Measurements from ENCODE around the gene NEK2. TPM values are rescaled to one million over a fixed set of nuclear protein-coding genes. Genes with fewer than 3 reads are reported as not detected.

The NEK2 gene
- total RNA-seq, 2 experiments from 2014 or later = 32.3 to 38.8 TPM

DNA sequence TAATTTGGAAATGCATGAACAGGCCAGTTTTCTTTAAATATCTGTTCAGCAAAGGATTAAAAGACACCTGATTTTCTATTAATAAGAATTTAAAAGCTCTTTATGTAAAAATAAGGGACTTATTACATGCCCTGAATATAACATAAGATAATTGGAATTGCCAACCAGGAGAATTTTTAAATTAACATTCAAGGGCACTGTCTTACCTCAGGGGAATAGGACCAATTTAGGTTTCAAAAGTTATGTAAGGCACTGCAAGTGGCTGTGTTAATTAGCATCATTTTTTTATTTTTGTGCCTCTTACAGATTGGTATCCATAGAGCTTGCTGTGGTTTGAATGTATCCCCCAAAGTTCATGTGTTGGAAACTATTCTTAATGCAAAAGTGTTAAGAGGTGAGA is 1.3 kb upstream of the NEK2 start:
- POLR2A ChIA-PET = no interaction called here
- ATAC-seq = no peak
- H3K4me3 Mint-ChIP-seq = no peak overlapping the region
- DNase-seq = no peak
- peaks cover 13% of the 10 kb centered on the region for H3K4me1 Mint-ChIP-seq
- peaks cover 6% of the 10 kb centered on the region for H3K36me3 Mint-ChIP-seq (ENCODE audit: low read depth)
- H3K9me3 Mint-ChIP-seq (ENCODE audit: low read depth) = no peaks in the 10 kb centered on the region
- intact Hi-C loops (cut with DNase I, micrococcal nuclease) = no loop called here
- H3K27ac Mint-ChIP-seq = no peak overlapping the region
- CTCF ChIA-PET = interaction anchor here (0.8 to 2.5 kb wide), 4 partner anchors 9 to 779 kb away, joined by 3 to 8 read pairs (median 4); partner anchors contain the start of genes DTL and INTS7
- no peaks in the 10 kb centered on the region for H3K27me3 Mint-ChIP-seq

GRCh38 chr1:211676106-211676583 is 724 bp upstream of the NEK2 start:
- DNase-seq = no peak
- intact Hi-C loops (cut with DNase I, micrococcal nuclease) = no loop called here
- Mint-ChIP-seq H3K4me3 (peak overlapping the region; percentile 94), H3K36me3 (ENCODE audit: low read depth) (peaks cover 6% of the 10 kb centered on the region), H3K27me3 (no peaks in the 10 kb centered on the region), H3K9me3 (ENCODE audit: low read depth) (no peaks in the 10 kb centered on the region), H3K4me1 (peaks cover 12% of the 10 kb centered on the region), H3K27ac (no peak overlapping the region)
- CTCF ChIA-PET = interaction anchor here (0.7 to 2.5 kb wide), 6 partner anchors 8 to 734 kb away, joined by 3 to 8 read pairs (median 4); partner anchors contain the start of genes DTL and INTS7
- no peak for ATAC-seq
- POLR2A ChIA-PET = interaction anchor here (0.6 to 1.3 kb wide), 3 partner anchors 10 to 359 kb away, joined by 4 to 7 read pairs (median 4); partner anchors contain the start of genes DTL and INTS7

DNA sequence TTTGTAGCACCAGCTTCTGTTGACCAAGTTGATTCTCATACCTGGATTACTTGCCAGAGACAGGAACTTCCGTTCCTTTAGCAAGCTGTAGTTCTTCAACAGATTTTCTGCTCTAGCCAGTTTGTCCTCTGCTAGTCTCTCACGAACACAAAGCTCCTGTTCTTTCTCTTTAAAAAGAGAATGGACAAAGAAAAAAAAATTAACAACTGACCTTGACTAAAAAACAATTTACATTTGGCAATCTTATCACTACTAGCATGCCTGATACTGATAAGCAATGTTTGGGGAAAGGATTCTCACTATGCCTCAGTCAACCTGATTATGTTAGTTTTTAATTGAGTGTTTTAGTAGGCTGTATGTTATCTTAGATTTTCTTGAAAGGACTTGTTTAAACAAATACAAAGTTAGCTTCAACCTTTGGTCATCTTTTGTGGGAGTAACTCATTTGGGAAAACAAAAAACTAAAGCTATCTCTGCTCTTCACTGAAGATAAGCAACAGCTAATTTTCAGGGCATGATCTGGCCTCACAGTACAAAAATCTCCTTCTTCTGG is 8.3 kb downstream of the NEK2 start:
- intact Hi-C loops (cut with DNase I, micrococcal nuclease) = no loop called here
- H3K4me3 Mint-ChIP-seq = no peak overlapping the region
- H3K27ac Mint-ChIP-seq = no peak overlapping the region
- H3K4me1 Mint-ChIP-seq = no peaks in the 10 kb centered on the region
- H3K36me3 Mint-ChIP-seq (ENCODE audit: low read depth) = peaks cover 24% of the 10 kb centered on the region
- ChIA-PET POLR2A (no interaction called here), CTCF (interaction anchor here (0.8 to 1.2 kb wide), 3 partner anchors 14 to 88 kb away, joined by 3 to 5 read pairs (median 4); partner anchors contain the start of gene SLC30A1)
- no peaks in the 10 kb centered on the region for H3K9me3 Mint-ChIP-seq (ENCODE audit: low read depth)
- DNase-seq (no peak), ATAC-seq (no peak)
- no peaks in the 10 kb centered on the region for H3K27me3 Mint-ChIP-seq

DNA sequence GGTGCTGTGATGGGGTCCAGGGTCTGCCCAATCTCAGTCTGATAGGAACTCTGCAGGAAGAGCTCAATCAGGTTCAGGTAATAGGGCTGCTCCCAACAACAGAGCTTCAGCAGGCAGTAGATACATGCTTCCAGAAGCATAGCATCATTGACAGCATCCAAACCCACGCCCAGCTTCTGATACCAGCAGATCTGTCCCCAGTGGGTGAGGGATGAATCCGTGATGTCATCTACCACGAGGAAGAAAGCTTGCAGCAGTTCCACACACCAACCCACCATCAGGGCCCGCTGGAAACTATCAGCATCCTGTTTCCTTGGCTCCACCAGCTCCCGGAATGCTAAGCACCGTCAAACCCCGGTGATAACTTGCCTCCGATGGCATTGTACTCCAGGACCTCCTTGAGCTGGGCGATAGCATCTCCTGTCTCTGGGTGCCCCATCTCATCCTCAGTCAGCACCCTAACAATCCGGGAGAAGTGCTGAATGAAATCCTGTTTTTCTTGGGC is 14.7 kb downstream of the NEK2 start:
- ATAC-seq (no peak), DNase-seq (no peak)
- H3K9me3 Mint-ChIP-seq (ENCODE audit: low read depth) = no peaks in the 10 kb centered on the region
- ChIA-PET CTCF (interaction anchor here (0.8 kb wide), 1 partner anchor 146 kb away, joined by 3 read pairs; no protein-coding TSS in a partner anchor), POLR2A (no interaction called here)
- H3K4me1 Mint-ChIP-seq = no peaks in the 10 kb centered on the region
- H3K4me3 Mint-ChIP-seq = no peak overlapping the region
- intact Hi-C loops (cut with DNase I, micrococcal nuclease) = no loop called here
- H3K36me3 Mint-ChIP-seq (ENCODE audit: low read depth) = peaks cover 2% of the 10 kb centered on the region
- peaks cover 1% of the 10 kb centered on the region for H3K27me3 Mint-ChIP-seq
- H3K27ac Mint-ChIP-seq = no peak overlapping the region

GRCh38 chr1:211656728-211657127 is 18.7 kb downstream of the NEK2 start:
- H3K27me3 Mint-ChIP-seq = peaks cover 1% of the 10 kb centered on the region
- ChIA-PET CTCF (interaction anchor here (1.4 kb wide), 2 partner anchors 60 to 82 kb away, joined by 4 to 7 read pairs; no protein-coding TSS in a partner anchor), POLR2A (no interaction called here)

GRCh38 chr1:211654838-211655787 is 20.3 kb downstream of the NEK2 start:
- H3K9me3 Mint-ChIP-seq (ENCODE audit: low read depth) = no peaks in the 10 kb centered on the region
- ChIA-PET CTCF (interaction anchor here (0.6 to 3.4 kb wide), 26 partner anchors 10 to 1071 kb away, joined by 3 to 28 read pairs (median 3); no protein-coding TSS in a partner anchor), POLR2A (interaction anchor here (0.5 kb wide), 1 partner anchor 43 kb away, joined by 3 read pairs; no protein-coding TSS in a partner anchor)
- DNase-seq (peak; percentile 91), ATAC-seq (peak; percentile 100)
- H3K4me3 Mint-ChIP-seq = no peak overlapping the region
- intact Hi-C loops (cut with DNase I, micrococcal nuclease) = loop anchor here (1.0 to 10.0 kb wide), 9 partner anchors 78 to 1248 kb away; partner anchors contain the start of genes KCNH1 (in 1 of the 2) and TRAF5 (in 1 of the 2)
- H3K36me3 Mint-ChIP-seq (ENCODE audit: low read depth) = no peaks in the 10 kb centered on the region
- no peaks in the 10 kb centered on the region for H3K4me1 Mint-ChIP-seq
- H3K27me3 Mint-ChIP-seq = peaks cover 1% of the 10 kb centered on the region
- H3K27ac Mint-ChIP-seq = no peak overlapping the region

More at GRCh38 chr1:211656728-211657127, 18.7 kb downstream of the NEK2 start:
- intact Hi-C loops (cut with DNase I, micrococcal nuclease) = loop anchor here (5.0 to 10.0 kb wide), 2 partner anchors 332 to 1249 kb away; partner anchors contain the start of gene TRAF5 (in 1 of the 2)
- Mint-ChIP-seq H3K27ac (no peak overlapping the region), H3K36me3 (ENCODE audit: low read depth) (no peaks in the 10 kb centered on the region), H3K4me3 (no peak overlapping the region), H3K9me3 (ENCODE audit: low read depth) (no peaks in the 10 kb centered on the region), H3K4me1 (no peaks in the 10 kb centered on the region)
- no peak for DNase-seq
- no peak for ATAC-seq

DNA sequence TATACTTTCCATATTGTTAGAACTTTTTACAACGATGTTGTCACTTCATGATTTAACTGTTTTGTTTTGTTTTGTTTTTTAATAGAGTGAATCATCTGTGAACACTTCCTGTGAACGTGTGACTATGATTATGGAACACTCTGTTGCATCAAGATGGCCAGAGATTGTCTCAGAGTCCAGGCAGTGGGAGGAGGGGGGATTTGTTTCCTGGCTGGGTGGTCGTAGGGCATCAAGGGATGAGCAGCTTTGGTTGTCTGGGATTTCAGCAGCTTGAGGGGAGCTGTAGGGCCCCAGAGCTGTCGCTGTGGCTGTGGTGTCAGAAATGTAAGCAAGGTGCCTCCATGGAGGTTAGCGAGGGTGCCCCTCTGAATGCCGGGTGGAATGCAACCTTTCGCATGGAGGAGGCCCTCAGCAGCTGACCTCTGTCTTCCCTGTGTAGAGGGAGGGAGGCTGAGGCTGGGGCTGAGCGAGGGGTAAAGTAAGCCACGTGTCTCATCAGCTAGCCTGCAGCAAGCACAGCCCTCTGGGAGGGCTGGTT is 21.4 kb downstream of the NEK2 start:
- DNase-seq (no peak), ATAC-seq (no peak)
- Mint-ChIP-seq H3K27ac (no peak overlapping the region), H3K9me3 (ENCODE audit: low read depth) (no peaks in the 10 kb centered on the region), H3K27me3 (peaks cover 1% of the 10 kb centered on the region), H3K36me3 (ENCODE audit: low read depth) (no peaks in the 10 kb centered on the region), H3K4me3 (no peak overlapping the region), H3K4me1 (no peaks in the 10 kb centered on the region)
- ChIA-PET CTCF (interaction anchor here (0.6 to 3.4 kb wide), 16 partner anchors 10 to 1606 kb away, joined by 3 to 28 read pairs (median 3); no protein-coding TSS in a partner anchor), POLR2A (no interaction called here)
- intact Hi-C loops (cut with DNase I, micrococcal nuclease) = loop anchor here (2.0 to 10.0 kb wide), 3 partner anchors 177 to 519 kb away; partner anchors contain the start of genes KCNH1 (in 1 of the 2) and TRAF5 (in 1 of the 2)

DNA sequence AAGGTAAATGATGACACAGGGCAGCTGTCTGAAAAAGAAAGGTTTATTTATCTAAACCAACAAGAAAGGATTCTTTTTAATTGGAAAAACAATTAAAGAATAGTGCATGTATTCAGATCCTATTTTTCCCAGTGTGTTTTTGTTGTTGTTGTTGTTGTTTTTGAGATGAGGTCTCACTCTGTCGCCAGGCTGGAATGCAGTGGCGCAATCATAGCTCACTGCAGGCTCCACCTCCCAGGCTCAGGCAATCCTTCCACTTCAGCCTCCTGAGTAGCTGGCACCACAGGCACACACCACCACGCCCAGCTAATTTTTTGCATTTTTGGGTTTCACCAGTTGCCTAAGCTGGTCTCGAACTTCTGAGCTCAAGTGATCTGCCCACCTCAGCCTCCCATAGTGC is 22.1 kb downstream of the NEK2 start:
- Mint-ChIP-seq H3K27ac (no peak overlapping the region), H3K9me3 (ENCODE audit: low read depth) (no peaks in the 10 kb centered on the region), H3K27me3 (peaks cover 1% of the 10 kb centered on the region), H3K4me1 (no peaks in the 10 kb centered on the region), H3K4me3 (no peak overlapping the region), H3K36me3 (ENCODE audit: low read depth) (no peaks in the 10 kb centered on the region)
- POLR2A ChIA-PET = no interaction called here
- CTCF ChIA-PET = interaction anchor here (0.6 to 3.4 kb wide), 9 partner anchors 18 to 1607 kb away, joined by 3 to 28 read pairs (median 3); no protein-coding TSS in a partner anchor
- no peak for ATAC-seq
- DNase-seq = no peak
- intact Hi-C loops (cut with DNase I, micrococcal nuclease) = loop anchor here in 1 of 2 experiments (10.0 kb wide), 1 partner anchor 328 kb away; the partner anchor contains the start of gene TRAF5

- CTCF ChIA-PET = interaction anchor here (0.8 to 2.0 kb wide), 6 partner anchors 46 to 1255 kb away, joined by 3 to 7 read pairs (median 4); no protein-coding TSS in a partner anchor
- DNase-seq (no peak), ATAC-seq (no peak)
- intact Hi-C loops (cut with DNase I, micrococcal nuclease) = loop anchor here in 1 of 2 experiments (10.0 kb wide), 1 partner anchor 328 kb away; the partner anchor contains the start of gene TRAF5
- no peaks in the 10 kb centered on the region for H3K9me3 Mint-ChIP-seq (ENCODE audit: low read depth)
- H3K27me3 Mint-ChIP-seq = peaks cover 1% of the 10 kb centered on the region
- POLR2A ChIA-PET = no interaction called here
- no peaks in the 10 kb centered on the region for H3K36me3 Mint-ChIP-seq (ENCODE audit: low read depth)
- H3K27ac Mint-ChIP-seq = no peak overlapping the region
- H3K4me3 Mint-ChIP-seq = no peak overlapping the region
- H3K4me1 Mint-ChIP-seq = no peaks in the 10 kb centered on the region
Observed at GRCh38 chr1:211652371-211652770, 23.1 kb downstream of the NEK2 start.

- ChIA-PET POLR2A (no interaction called here), CTCF (interaction anchor here (1.1 to 2.0 kb wide), 4 partner anchors 24 to 1254 kb away, joined by 3 to 7 read pairs (median 4); no protein-coding TSS in a partner anchor)
- no peak overlapping the region for H3K4me3 Mint-ChIP-seq
- DNase-seq (no peak), ATAC-seq (no peak)
- intact Hi-C loops (cut with DNase I, micrococcal nuclease) = loop anchor here in 1 of 2 experiments (10.0 kb wide), 1 partner anchor 326 kb away; the partner anchor contains the start of gene TRAF5
- H3K9me3 Mint-ChIP-seq (ENCODE audit: low read depth) = no peaks in the 10 kb centered on the region
- H3K27me3 Mint-ChIP-seq = peaks cover under 1% of the 10 kb centered on the region
- no peaks in the 10 kb centered on the region for H3K4me1 Mint-ChIP-seq
- no peak overlapping the region for H3K27ac Mint-ChIP-seq
- H3K36me3 Mint-ChIP-seq (ENCODE audit: low read depth) = no peaks in the 10 kb centered on the region
Observed at GRCh38 chr1:211650904-211651303, 24.5 kb downstream of the NEK2 start.
